ENCODE data around the gene FBXW7.

- TF ChIP-seq REST (IDR thresholded peaks at IDR 0.05; ENCODE audit: low read depth): no peak
- TF ChIP-seq CEBPB (IDR thresholded peaks at IDR 0.05): peak; percentile 56; the same call in 1 of the 2 replicates
- TF ChIP-seq TAF1 (IDR thresholded peaks at IDR 0.05; ENCODE audit: low read depth): no peak
- TF ChIP-seq CREB1 (IDR thresholded peaks at IDR 0.05; ENCODE audit: low read depth): no peak
- TF ChIP-seq RAD21 (IDR thresholded peaks at IDR 0.05; ENCODE audit: low read depth): no peak
- no peak for TF ChIP-seq EP300 (IDR thresholded peaks at IDR 0.05; ENCODE audit: borderline replicate concordance)
- no peak for TF ChIP-seq YY1 (IDR thresholded peaks at IDR 0.05; ENCODE audit: low read depth)
- no peak for TF ChIP-seq MAX (IDR thresholded peaks at IDR 0.05)
- TF ChIP-seq ZBTB7A (IDR thresholded peaks at IDR 0.05; ENCODE audit: low read depth): no peak
- no peak for TF ChIP-seq NFIC (IDR thresholded peaks at IDR 0.05)
- TF ChIP-seq TCF12 (IDR thresholded peaks at IDR 0.05; ENCODE audit: low read depth): no peak
- TF ChIP-seq TEAD4 (IDR thresholded peaks at IDR 0.05): no peak
- no peak for TF ChIP-seq USF1 (IDR thresholded peaks at IDR 0.05)
These were observed 234.5 kb downstream of the FBXW7 start for GRCh38 chr4:152301381-152301780.
